Measurements from ENCODE around the gene SCAF1. TPM values are rescaled to one million over a fixed set of nuclear protein-coding genes. Genes with fewer than 3 reads are reported as not detected.

SCAF1 gene
- total and polyA plus RNA-seq, 2 donors (not counting 1 experiment from before 2014, with no cell fraction given): 17.1 to 68.3 TPM

DNA sequence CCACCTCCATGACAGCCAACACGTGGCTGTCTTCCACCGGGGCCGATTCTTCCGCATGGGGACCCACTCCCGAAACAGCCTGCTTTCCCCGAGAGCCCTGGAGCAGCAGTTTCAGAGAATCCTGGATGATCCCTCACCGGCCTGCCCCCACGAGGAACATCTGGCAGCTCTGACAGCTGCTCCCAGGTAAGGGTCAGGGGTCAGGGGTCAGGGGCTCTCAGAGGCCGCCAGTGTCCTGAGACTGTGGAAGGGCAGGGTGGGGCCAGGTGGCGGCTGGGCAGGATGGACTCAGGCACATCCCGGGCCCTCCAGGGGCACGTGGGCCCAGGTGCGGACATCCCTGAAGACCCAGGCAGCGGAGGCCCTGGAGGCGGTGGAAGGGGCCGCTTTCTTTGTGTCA is 63.9 kb downstream of the SCAF1 start:
- ATAC-seq (ENCODE audit: low read depth) (no peak), DNase-seq (no peak)
- Mint-ChIP-seq H3K4me3 (no peak overlapping the region), H3K4me1 (no peaks in the 10 kb centered on the region), H3K27ac (no peak overlapping the region), H3K27me3 (peaks cover 4% of the 10 kb centered on the region), H3K9me3 (ENCODE audit: insufficient read depth) (no peaks in the 10 kb centered on the region)
- H3K79me2 ChIP-seq (ENCODE audit: control insufficient read depth, insufficient read depth, low read length): no peaks in the 10 kb centered on the region
- H3K36me3 ChIP-seq (replicated peaks in 1 of 2; ENCODE audit: control extremely low read depth in 1 of 2, control insufficient read depth in 1 of 2, extremely low read depth in 1 of 2, insufficient read depth in 2 of 2, low read length in 1 of 2): no peaks in the 10 kb centered on the region
- no peak overlapping the region for H3K27ac ChIP-seq (ENCODE audit: low read length in 2 of 2)
- ChIA-PET CTCF (no interaction called here), POLR2A (no interaction called here)
- TF ChIP-seq CTCF (IDR thresholded peaks at IDR 0.05): no peak
- no peak for TF ChIP-seq EZH2 (IDR thresholded peaks at IDR 0.05; ENCODE audit: borderline replicate concordance, insufficient read depth, low read depth, low read length, poor library complexity, severe bottlenecking)
- H3K9me3 ChIP-seq (ENCODE audit: control extremely low read depth in 1 of 3, control insufficient read depth in 2 of 3, insufficient read depth in 1 of 3, low read length in 2 of 3): no peaks in the 10 kb centered on the region
- no peak overlapping the region for H3K9ac ChIP-seq (ENCODE audit: low read length)
- H3K4me1 ChIP-seq (ENCODE audit: control insufficient read depth in 2 of 2, insufficient read depth in 2 of 2, low read length in 2 of 2): no peaks in the 10 kb centered on the region
- 97% methylated on average over 16 of the region's 16 CpGs for WGBS (ENCODE audit: insufficient coverage)
- intact Hi-C loops (cut with micrococcal nuclease): no loop called here
- no peak overlapping the region for H2AFZ ChIP-seq (ENCODE audit: insufficient read depth, low read depth, low read length, poor library complexity, severe bottlenecking)
- H4K20me1 ChIP-seq (ENCODE audit: control insufficient read depth, insufficient read depth, low read length, poor library complexity, severe bottlenecking): no peaks in the 10 kb centered on the region
- H3K4me3 ChIP-seq (ENCODE audit: control extremely low read depth in 1 of 5, extremely low read depth in 1 of 5, insufficient read depth in 1 of 5, low read depth in 2 of 5, low read length in 4 of 5): no peak overlapping the region
- H3K4me2 ChIP-seq (replicated peaks; ENCODE audit: low read depth, low read length, poor library complexity, severe bottlenecking): no peak overlapping the region
- peaks cover 0 to 7% (median 0%) of the 10 kb centered on the region in 4 experiments for H3K27me3 ChIP-seq (replicated peaks in 1 of 4; ENCODE audit: control extremely low read depth in 1 of 4, control insufficient read depth in 3 of 4, insufficient read depth in 4 of 4, low read length in 3 of 4)

Small RNAs within 50 kb of the gene (small RNA-seq; reads per million reads assigned to genes)
- not detected for gene MIR5088 (ENCODE audit: insufficient read length, low read depth, low replicate concordance)

Other genes with a start within 250 kb of the SCAF1 start
- gene PTH2, start 218.8 kb upstream of the SCAF1 start, total RNA-seq: not detected in 2 replicates
- not detected in 2 replicates for gene PTH2, start 218.8 kb upstream of the SCAF1 start, polyA plus RNA-seq
- not detected in 2 replicates for gene GFY, start 216.8 kb upstream of the SCAF1 start, total RNA-seq
- not detected in 2 replicates for gene GFY, start 216.8 kb upstream of the SCAF1 start, polyA plus RNA-seq
- 0.29 and 0.89 TPM in 2 replicates for gene SLC17A7, start 200.7 kb upstream of the SCAF1 start, total RNA-seq
- 0.40 and 0.60 TPM in 2 replicates for gene SLC17A7, start 200.7 kb upstream of the SCAF1 start, polyA plus RNA-seq
- 168 and 184 TPM in 2 replicates for gene PIH1D1, start 190.4 kb upstream of the SCAF1 start, total RNA-seq
- gene PIH1D1, start 190.4 kb upstream of the SCAF1 start, polyA plus RNA-seq: 158 and 170 TPM in 2 replicates
- gene ALDH16A1, start 189.0 kb upstream of the SCAF1 start, total RNA-seq: 65.8 and 73.6 TPM in 2 replicates
- gene ALDH16A1, start 189.0 kb upstream of the SCAF1 start, polyA plus RNA-seq: 105 and 202 TPM in 2 replicates
- 27.8 and 31.0 TPM in 2 replicates for gene FLT3LG, start 168.0 kb upstream of the SCAF1 start, total RNA-seq
- 49.8 and 52.6 TPM in 2 replicates for gene FLT3LG, start 168.0 kb upstream of the SCAF1 start, polyA plus RNA-seq
- 5,221 and 5,457 TPM in 2 replicates for gene RPL13A, start 154.6 kb upstream of the SCAF1 start, total RNA-seq
- gene RPL13A, start 154.6 kb upstream of the SCAF1 start, polyA plus RNA-seq: 4,869 and 6,298 TPM in 2 replicates
- 3,882 and 4,227 TPM in 2 replicates for gene RPS11, start 145.8 kb upstream of the SCAF1 start, total RNA-seq
- 8,349 and 12,912 TPM in 2 replicates for gene RPS11, start 145.8 kb upstream of the SCAF1 start, polyA plus RNA-seq
- 44.7 and 50.4 TPM in 2 replicates for gene FCGRT, start 129.5 kb upstream of the SCAF1 start, total RNA-seq
- 41.5 and 43.2 TPM in 2 replicates for gene FCGRT, start 129.5 kb upstream of the SCAF1 start, polyA plus RNA-seq
- 2.2 and 4.1 TPM in 2 replicates for gene RCN3, start 114.2 kb upstream of the SCAF1 start, total RNA-seq
- 1.8 and 3.1 TPM in 2 replicates for gene RCN3, start 114.2 kb upstream of the SCAF1 start, polyA plus RNA-seq
- 55.5 and 65.2 TPM in 2 replicates for gene NOSIP, start 61.7 kb upstream of the SCAF1 start, total RNA-seq
- gene NOSIP, start 61.7 kb upstream of the SCAF1 start, polyA plus RNA-seq: 110 and 135 TPM in 2 replicates
- gene PRRG2, start 60.9 kb upstream of the SCAF1 start, total RNA-seq: 3.0 and 4.4 TPM in 2 replicates
- gene PRRG2, start 60.9 kb upstream of the SCAF1 start, polyA plus RNA-seq: 1.1 TPM in 2 replicates
- 70.7 and 72.3 TPM in 2 replicates for gene PRR12, start 51.0 kb upstream of the SCAF1 start, total RNA-seq
- 5.2 and 8.4 TPM in 2 replicates for gene PRR12, start 51.0 kb upstream of the SCAF1 start, polyA plus RNA-seq
- gene RRAS, start 2.1 kb upstream of the SCAF1 start, total RNA-seq: 5.6 and 6.3 TPM in 2 replicates
- gene RRAS, start 2.1 kb upstream of the SCAF1 start, polyA plus RNA-seq: 12.3 and 21.0 TPM in 2 replicates
- gene IRF3, start 23.6 kb downstream of the SCAF1 start, total RNA-seq: 233 and 251 TPM in 2 replicates
- 237 and 262 TPM in 2 replicates for gene IRF3, start 23.6 kb downstream of the SCAF1 start, polyA plus RNA-seq
- gene BCL2L12, start 23.7 kb downstream of the SCAF1 start, total RNA-seq: 17.3 and 22.1 TPM in 2 replicates
- 13.0 and 19.9 TPM in 2 replicates for gene BCL2L12, start 23.7 kb downstream of the SCAF1 start, polyA plus RNA-seq
- gene PRMT1, start 35.1 kb downstream of the SCAF1 start, total RNA-seq: 175 TPM in 2 replicates
- gene PRMT1, start 35.1 kb downstream of the SCAF1 start, polyA plus RNA-seq: 255 and 310 TPM in 2 replicates
- 5.6 and 8.8 TPM in 2 replicates for gene ADM5, start 47.4 kb downstream of the SCAF1 start, total RNA-seq
- 8.4 and 15.3 TPM in 2 replicates for gene ADM5, start 47.4 kb downstream of the SCAF1 start, polyA plus RNA-seq
- 1.7 TPM in 1 of 2 replicates, not detected in the other for gene CPT1C, start 48.9 kb downstream of the SCAF1 start, total RNA-seq
- gene CPT1C, start 48.9 kb downstream of the SCAF1 start, polyA plus RNA-seq: 0.19 and 0.30 TPM in 2 replicates
- gene TSKS, start 121.1 kb downstream of the SCAF1 start, total RNA-seq: 0.15 and 0.56 TPM in 2 replicates
- gene TSKS, start 121.1 kb downstream of the SCAF1 start, polyA plus RNA-seq: 0.18 and 1.4 TPM in 2 replicates
- 56.9 and 62.4 TPM in 2 replicates for gene AP2A1, start 124.8 kb downstream of the SCAF1 start, total RNA-seq
- gene AP2A1, start 124.8 kb downstream of the SCAF1 start, polyA plus RNA-seq: 48.4 and 49.2 TPM in 2 replicates
- 31.5 and 36.7 TPM in 2 replicates for gene FUZ, start 171.1 kb downstream of the SCAF1 start, total RNA-seq
- 30.2 and 31.7 TPM in 2 replicates for gene FUZ, start 171.1 kb downstream of the SCAF1 start, polyA plus RNA-seq
- gene MED25, start 176.1 kb downstream of the SCAF1 start, total RNA-seq: 123 and 126 TPM in 2 replicates
- gene MED25, start 176.1 kb downstream of the SCAF1 start, polyA plus RNA-seq: 83.0 and 93.0 TPM in 2 replicates
- gene PTOV1, start 208.9 kb downstream of the SCAF1 start, total RNA-seq: 225 and 230 TPM in 2 replicates
- gene PTOV1, start 208.9 kb downstream of the SCAF1 start, polyA plus RNA-seq: 144 and 171 TPM in 2 replicates
- 273 and 274 TPM in 2 replicates for gene PNKP, start 225.4 kb downstream of the SCAF1 start, total RNA-seq
- gene PNKP, start 225.4 kb downstream of the SCAF1 start, polyA plus RNA-seq: 173 and 179 TPM in 2 replicates
- gene AKT1S1, start 235.1 kb downstream of the SCAF1 start, total RNA-seq: 23.0 and 25.2 TPM in 2 replicates
- gene AKT1S1, start 235.1 kb downstream of the SCAF1 start, polyA plus RNA-seq: 15.9 and 16.6 TPM in 2 replicates
- gene TBC1D17, start 235.5 kb downstream of the SCAF1 start, total RNA-seq: 94.3 and 98.7 TPM in 2 replicates
- gene TBC1D17, start 235.5 kb downstream of the SCAF1 start, polyA plus RNA-seq: 85.7 and 89.0 TPM in 2 replicates